ENCODE data around the gene CFAP46. TPM values are rescaled to one million over a fixed set of nuclear protein-coding genes. Genes with fewer than 3 reads are reported as not detected.
A peak's percentile ranks its signal among the peaks of the same experiment; 100 is the strongest.

Gene CFAP46
- polyA plus RNA-seq, 3 donors = 0.07 TPM; not detected in 2

DNA sequence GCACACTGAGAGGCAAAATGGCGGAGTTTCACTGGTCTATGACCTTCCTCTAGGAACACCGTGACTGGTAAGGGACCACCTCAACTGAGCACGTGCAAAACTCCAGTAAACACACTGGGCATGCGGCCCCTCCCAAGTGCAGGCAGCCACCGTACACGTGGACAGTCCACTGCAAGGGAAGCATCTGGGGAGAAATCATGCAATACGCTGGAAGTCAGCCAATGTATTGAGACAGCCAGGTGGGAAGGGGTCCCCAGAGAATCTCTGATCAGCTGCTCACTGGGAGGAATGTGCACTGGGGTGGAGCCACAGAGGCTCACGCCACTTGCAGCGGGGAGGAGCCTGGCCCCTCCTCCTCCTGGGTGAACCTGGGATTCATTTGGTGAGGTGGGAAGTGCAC is 49.3 kb downstream of the CFAP46 start:
- TF ChIP-seq, protein P1, sequence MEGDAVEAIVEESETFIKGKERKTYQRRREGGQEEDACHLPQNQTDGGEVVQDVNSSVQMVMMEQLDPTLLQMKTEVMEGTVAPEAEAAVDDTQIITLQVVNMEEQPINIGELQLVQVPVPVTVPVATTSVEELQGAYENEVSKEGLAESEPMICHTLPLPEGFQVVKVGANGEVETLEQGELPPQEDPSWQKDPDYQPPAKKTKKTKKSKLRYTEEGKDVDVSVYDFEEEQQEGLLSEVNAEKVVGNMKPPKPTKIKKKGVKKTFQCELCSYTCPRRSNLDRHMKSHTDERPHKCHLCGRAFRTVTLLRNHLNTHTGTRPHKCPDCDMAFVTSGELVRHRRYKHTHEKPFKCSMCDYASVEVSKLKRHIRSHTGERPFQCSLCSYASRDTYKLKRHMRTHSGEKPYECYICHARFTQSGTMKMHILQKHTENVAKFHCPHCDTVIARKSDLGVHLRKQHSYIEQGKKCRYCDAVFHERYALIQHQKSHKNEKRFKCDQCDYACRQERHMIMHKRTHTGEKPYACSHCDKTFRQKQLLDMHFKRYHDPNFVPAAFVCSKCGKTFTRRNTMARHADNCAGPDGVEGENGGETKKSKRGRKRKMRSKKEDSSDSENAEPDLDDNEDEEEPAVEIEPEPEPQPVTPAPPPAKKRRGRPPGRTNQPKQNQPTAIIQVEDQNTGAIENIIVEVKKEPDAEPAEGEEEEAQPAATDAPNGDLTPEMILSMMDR (IDR thresholded peaks at IDR 0.05) = no peak
- no peak overlapping the region for H3K27ac ChIP-seq (ENCODE audit: low read depth in 1 of 2, low read length in 2 of 2)
- DNase-seq = no peak
- Mint-ChIP-seq H3K27ac (no peak overlapping the region), H3K36me3 (no peaks in the 10 kb centered on the region), H3K4me3 (no peak overlapping the region), H3K27me3 (ENCODE audit: low read depth in 3 of 3) (peaks cover 9 to 26% (median 9%) of the 10 kb centered on the region in 3 donors), H3K4me1 (no peaks in the 10 kb centered on the region), H3K9me3 (peaks cover 0 to 2% (median 0%) of the 10 kb centered on the region in 7 donors)
- no peak overlapping the region for H3K9ac ChIP-seq (ENCODE audit: insufficient read depth, low read length, poor library complexity, severe bottlenecking)
- no peaks in the 10 kb centered on the region for H3K9me3 ChIP-seq (replicated peaks in 1 of 2; ENCODE audit: control insufficient read depth in 1 of 2, insufficient read depth in 1 of 2, low read length in 2 of 2)
- H2AFZ ChIP-seq (ENCODE audit: insufficient read depth, low read depth, low read length, poor library complexity, severe bottlenecking) = no peak overlapping the region
- no peaks in the 10 kb centered on the region for H3K36me3 ChIP-seq (replicated peaks in 1 of 2; ENCODE audit: control insufficient read depth in 1 of 2, insufficient read depth in 2 of 2, low read length in 2 of 2)
- H3K27me3 ChIP-seq (ENCODE audit: control insufficient read depth in 2 of 2, insufficient read depth in 2 of 2, low read length in 2 of 2) = no peaks in the 10 kb centered on the region
- H3K79me2 ChIP-seq (ENCODE audit: insufficient read depth, low read length) = no peaks in the 10 kb centered on the region
- 89% methylated on average over 9 of the region's 9 CpGs for WGBS (ENCODE audit: insufficient coverage)
- intact Hi-C loops (cut with micrococcal nuclease) = no loop called here
- H3K4me2 ChIP-seq (replicated peaks; ENCODE audit: extremely low read depth, low read length, poor library complexity, severe bottlenecking) = no peak overlapping the region
- H3K4me1 ChIP-seq (ENCODE audit: control insufficient read depth in 1 of 2, insufficient read depth in 2 of 2, low read length in 2 of 2) = no peaks in the 10 kb centered on the region
- H3K4me3 ChIP-seq (replicated peaks in 1 of 3; ENCODE audit: low read depth in 2 of 3, low read length in 3 of 3) = no peak overlapping the region
- H4K20me1 ChIP-seq (ENCODE audit: insufficient read depth, low read length) = no peaks in the 10 kb centered on the region

DNA sequence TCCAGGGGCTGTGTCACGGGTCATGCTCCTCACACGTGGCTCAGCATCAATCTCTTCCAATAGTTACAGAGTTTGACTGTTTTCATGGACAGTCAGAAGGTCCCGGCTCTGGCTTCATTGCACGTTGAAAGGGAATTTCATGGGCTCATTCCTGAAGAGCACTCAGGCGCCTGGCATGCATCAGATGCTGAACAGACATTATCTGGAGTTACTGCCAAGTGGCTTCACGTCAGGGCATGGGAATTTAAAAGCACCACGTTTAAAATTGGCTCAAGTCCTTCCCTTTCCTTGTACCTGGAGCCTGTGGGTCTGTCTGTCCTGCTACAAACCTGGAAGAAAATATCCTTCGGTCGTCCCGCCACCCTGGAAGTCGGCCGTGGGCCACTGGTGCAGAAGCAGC is 50.4 kb downstream of the CFAP46 start:
- Mint-ChIP-seq H3K4me1 (no peaks in the 10 kb centered on the region), H3K27me3 (ENCODE audit: low read depth in 3 of 3) (peaks cover 7 to 26% (median 11%) of the 10 kb centered on the region in 3 donors), H3K4me3 (no peak overlapping the region), H3K36me3 (no peaks in the 10 kb centered on the region), H3K9me3 (peaks cover 0 to 3% (median 0%) of the 10 kb centered on the region in 7 donors), H3K27ac (peak overlapping the region in 1 of 7 donors; percentile 13)
- TF ChIP-seq, protein P1 (IDR thresholded peaks at IDR 0.05) = no peak
- Histone ChIP-seq H3K9me3 (replicated peaks in 1 of 2; ENCODE audit: control insufficient read depth in 1 of 2, insufficient read depth in 1 of 2, low read length in 2 of 2) (no peaks in the 10 kb centered on the region), H2AFZ (ENCODE audit: insufficient read depth, low read depth, low read length, poor library complexity, severe bottlenecking) (no peak overlapping the region), H3K27ac (ENCODE audit: low read depth in 1 of 2, low read length in 2 of 2) (no peak overlapping the region), H3K4me3 (replicated peaks in 1 of 3; ENCODE audit: low read depth in 2 of 3, low read length in 3 of 3) (no peak overlapping the region), H3K27me3 (ENCODE audit: control insufficient read depth in 2 of 2, insufficient read depth in 2 of 2, low read length in 2 of 2) (no peaks in the 10 kb centered on the region), H3K79me2 (ENCODE audit: insufficient read depth, low read length) (no peaks in the 10 kb centered on the region), H3K4me2 (replicated peaks; ENCODE audit: extremely low read depth, low read length, poor library complexity, severe bottlenecking) (no peak overlapping the region), H3K36me3 (replicated peaks in 1 of 2; ENCODE audit: control insufficient read depth in 1 of 2, insufficient read depth in 2 of 2, low read length in 2 of 2) (no peaks in the 10 kb centered on the region), H4K20me1 (ENCODE audit: insufficient read depth, low read length) (no peaks in the 10 kb centered on the region), H3K9ac (ENCODE audit: insufficient read depth, low read length, poor library complexity, severe bottlenecking) (no peak overlapping the region), H3K4me1 (ENCODE audit: control insufficient read depth in 1 of 2, insufficient read depth in 2 of 2, low read length in 2 of 2) (no peaks in the 10 kb centered on the region)
- intact Hi-C loops (cut with micrococcal nuclease) = no loop called here
- WGBS (ENCODE audit: insufficient coverage) = 86% methylated on average over 11 of the region's 12 CpGs
- DNase-seq = no peak

Data from CD14-positive monocyte (primary cell).